ENCODE measurements around the gene BIN1.

The BIN1 gene

DNA sequence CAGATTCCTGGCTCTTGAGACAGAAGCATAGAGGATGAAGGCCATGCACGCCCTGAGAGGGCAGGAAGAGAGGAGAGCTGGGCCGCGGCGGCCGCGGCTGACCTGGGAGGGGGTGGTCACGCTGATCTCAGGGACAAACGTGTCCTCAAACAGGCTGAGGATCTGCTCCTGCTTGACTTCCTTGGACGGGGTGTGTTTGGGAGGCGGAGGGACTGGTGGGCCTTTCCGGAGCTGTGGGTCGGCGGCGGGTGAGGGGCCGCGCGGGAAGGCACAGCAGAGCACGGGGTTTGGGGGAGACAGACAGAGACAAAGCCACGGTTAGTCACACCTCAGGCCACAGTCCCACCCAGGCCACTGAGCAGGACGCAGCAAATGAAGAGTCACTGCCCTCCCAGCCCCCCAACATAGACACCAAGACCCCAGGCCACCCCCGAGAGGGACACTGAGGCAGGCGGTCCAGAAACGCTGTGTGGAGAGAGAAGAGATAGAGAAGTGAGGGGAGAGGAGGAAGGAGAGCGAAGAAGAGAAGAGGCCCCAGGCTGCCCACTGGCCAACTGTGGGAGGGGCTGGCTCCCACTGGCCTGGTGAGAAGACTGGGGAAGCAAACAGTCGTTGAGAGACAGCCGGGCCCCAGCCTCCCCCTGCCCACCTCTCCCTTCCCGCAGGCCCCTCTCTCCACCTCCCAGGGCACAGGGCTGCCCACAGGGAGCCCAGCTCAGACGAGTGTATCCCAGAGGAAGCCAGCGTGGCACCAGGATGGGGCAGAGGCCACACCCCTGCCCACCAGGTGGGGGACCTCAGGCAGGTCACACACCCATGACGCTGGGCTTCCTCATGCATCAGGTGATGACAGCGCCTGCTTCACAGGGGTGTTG lies 49.3 kb downstream of the BIN1 start:
- no peak for DNase-seq

DNA sequence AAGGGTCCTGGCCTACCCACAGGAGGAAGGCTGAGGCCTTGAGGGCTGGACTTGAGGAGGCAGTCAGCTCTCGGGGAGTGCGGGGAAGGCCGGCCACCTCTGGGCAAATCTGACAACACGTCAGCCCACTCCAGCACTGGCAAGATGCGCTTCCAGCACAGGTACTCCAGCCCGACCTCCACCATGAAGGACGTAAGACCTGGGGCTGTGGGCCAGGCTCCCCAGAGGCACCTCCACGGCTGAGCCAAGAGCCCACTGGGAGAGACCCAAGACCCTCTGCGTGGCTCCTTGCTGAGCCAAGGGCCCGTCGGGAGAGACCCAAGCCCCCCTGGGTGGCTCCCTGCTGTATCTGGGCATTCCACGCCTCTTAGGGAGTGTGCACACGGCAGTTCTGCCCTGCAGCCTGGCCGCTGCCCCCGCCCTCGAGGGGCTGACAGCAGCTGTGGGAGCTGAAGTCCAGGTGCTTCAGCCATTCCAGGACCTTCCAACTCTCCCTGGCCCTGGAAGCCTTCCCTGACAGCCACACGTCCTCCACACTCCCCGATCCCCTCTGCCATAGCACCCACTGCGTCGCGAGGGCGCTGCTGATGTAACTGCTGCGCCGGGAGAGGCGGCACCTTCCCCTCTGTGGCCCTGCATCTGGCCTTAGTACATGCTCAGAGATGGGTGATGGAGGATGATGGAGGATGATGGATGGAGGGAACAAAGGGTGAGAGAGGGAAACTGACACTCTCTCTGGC lies 50.2 kb downstream of the BIN1 start:
- no peak for DNase-seq

DNA sequence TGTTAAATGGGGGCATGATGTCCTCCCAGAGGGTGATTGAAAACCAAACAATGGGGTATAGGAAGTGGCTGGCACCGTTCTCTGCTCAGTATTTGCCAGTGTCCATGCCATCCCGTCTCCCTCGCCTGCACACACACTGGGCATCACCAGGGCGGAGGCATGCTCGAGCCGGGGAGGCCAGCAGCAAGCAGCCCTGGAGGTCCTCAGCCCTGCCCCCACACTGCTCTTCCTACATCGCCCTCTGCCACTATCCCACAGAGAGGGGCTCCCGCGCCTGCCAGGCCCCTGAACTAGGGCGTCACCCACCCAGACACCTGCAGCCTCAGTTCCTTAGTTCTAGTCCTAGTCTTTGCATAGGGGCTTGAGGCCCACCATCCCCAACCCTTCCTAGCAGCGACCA lies 50.9 kb downstream of the BIN1 start:
- no peak for DNase-seq

DNA sequence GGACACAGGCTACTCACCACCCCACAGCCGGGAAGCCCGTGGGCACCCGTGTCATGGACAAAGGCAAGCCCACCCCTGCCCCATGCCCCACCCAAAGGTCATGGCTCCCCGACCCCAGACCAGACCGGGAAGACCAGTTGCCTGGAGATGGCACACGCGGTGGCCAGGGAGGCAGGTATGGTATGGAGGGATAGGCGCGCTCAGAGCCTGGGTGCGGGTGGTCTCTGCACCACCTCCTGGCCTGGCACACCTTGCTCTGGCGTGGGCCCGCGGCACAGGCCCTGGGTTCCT lies 51.2 kb downstream of the BIN1 start:
- DNase-seq, result no peak

DNA sequence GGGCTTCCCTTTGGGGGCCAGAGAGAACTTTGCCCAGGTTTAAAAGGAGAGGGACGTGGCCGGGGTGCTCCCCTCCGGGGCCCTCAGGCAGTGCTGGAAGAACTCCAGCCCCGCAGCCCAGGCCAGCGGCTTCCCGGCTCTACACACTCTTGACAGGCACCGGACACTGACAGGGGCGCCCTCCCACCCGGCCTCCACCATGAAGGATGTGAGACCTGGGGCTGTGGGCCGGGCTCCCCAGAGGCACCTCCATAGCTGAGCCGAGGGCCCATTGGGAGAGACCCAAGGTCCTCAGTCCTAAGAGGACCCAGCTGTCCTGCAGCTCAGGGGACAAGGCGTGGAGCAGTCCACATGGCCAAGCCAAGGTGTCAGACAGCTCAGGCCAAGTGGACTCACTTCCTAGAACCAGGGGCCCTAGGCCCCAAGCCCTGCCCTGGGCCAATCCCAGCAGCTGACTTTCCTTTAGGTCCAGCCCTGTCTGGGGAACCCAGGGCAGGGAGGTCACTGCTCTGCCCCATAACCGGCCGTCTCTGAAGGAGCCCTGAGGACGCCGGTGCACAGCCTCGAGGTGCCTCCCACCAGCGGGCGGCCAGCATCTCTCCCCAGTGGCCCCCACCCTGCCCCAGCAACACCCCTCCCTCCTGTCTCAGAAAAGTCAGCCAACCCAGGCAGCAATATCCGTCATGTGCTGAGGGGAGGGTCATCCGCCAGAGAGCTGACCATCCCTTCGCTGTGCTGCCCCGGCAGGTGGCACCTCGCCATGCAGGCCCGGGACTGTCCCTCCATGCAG lies 51.8 kb downstream of the BIN1 start:
- DNase-seq, result no peak

DNA sequence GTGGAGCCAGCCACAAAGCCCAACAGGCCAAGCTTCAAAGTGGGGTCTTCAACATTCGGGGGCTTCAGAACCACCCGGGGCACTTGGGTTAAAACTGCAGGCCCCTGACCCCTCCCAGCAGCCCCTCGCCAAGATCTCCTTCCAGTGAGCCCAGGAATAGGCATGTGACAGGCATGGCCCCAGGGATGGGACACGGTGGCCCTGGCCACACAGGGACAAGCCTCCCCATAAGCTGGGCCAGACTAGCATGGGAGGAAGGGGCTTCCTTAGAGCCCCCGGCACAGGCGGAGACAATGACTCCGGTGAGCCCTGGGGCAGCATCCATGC lies 52.4 kb downstream of the BIN1 start:
- no peak for DNase-seq

DNA sequence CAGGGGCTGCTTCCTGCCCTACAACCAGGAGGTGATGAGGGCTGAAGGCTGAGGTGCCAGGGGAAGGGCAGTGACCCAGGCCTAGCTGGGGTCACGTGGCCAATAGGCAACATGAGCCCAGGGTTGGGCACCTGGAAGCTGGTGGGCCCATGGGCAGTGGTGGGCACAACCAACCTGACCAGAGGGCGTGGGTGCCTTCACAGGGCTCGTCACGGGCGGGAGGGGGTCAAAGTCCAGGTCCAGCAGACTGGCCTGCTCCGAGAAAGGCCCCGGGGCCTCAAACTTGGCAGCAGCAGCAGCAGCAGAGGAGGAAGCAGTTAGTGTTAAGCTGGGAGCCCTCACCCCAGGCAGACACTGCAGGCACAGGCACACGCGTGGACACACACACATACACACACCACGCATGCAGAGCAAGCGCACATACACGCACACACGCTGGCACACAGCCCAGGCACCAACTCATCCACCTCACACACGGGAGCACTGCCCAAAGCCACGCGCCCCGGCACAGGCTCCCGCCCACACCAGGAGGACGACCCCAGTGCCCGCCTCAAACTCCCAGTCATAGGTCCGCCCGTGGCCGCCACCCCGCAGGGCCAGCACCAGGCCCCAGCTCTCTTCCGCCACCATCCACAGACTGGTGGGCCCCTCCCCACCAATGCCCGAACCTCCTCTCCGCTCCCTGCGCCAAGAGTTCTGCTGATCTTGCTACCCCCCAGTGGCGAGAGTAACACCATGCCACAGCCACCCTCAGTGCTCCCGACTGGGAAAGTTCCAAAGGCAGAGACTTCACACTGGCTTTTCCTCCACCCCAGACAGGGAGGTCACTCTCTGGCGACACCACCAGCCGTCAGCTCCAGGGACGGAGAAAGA lies 53.0 kb downstream of the BIN1 start:
- no peak for DNase-seq

DNA sequence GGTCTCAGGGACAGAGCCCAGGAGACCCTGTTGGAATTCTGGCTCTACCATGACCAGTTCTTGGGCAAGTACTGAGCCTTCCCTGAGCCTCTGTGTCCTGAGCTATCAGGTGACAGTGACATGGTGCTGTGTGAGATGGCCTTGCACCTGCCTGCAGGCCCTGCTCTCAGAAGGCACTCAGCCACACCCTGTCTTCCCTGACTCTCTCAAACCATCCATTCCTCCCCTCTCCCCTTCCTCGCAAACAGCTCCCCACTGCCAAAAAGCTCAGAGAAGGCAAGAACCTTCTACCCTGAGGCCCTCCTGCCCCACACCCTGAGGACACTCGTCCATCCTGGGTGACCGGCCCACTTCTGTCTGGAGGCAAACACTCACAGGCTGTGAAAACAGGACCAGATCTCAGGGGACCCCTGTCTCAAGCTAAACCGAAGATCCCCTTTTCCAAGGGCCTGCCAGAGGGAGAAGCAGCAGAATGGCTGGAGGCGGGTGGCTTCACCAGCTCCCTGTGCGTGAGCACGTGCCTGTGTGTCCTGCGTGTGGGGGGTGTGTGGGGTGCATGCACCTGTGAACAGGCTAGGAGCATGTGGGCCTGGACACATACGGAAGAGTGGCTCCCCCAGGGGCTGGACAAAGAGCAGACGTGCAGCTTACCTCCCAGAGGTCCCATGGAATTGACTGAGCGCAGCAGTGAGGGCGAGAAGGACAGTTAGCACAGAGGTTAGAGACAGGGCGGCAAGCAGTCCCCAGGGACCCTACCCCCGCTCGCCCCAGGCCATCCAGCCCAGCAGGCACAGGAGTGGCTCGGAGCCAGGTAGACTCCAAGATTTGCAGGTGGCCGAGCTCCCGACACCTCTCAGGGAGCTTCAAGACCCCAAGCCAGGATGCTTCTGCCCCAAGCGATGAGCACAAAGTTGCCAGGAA lies 53.9 kb downstream of the BIN1 start:
- DNase-seq, result no peak

DNA sequence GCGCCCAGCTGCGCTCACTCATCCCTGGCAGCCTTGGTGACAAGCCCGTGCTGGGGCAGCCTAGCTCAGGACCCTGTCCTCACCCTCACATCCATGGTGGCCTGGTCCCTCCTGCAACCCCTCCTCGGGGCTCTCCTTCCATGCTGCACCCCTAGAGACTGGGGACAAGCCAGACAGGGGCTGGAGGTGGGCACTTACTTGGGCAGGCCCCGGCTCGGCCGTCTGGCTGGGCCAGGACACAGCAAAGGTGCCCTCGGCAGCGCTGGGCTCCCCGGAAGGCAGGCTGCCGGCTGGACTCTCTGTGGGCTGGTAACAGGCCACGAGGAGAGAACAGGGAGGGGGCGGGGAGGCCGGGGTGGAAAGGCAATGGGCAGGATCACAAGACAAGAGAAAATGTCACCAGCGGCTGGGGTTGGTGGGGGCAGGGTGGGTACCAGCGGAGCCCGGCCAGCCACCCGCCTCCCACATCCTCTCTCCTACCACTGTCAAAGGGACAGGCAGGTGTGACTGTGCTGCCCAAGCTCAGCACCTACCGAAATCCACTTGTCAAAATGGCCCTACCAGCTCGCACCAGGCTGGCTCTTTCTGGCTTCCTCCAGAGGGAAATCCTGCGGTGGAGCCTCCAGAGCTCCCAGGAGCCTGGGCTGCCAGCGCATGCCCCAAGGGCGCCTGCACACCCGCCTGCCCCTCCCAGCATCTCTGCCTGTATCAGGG lies 54.7 kb downstream of the BIN1 start:
- no peak for DNase-seq

DNA sequence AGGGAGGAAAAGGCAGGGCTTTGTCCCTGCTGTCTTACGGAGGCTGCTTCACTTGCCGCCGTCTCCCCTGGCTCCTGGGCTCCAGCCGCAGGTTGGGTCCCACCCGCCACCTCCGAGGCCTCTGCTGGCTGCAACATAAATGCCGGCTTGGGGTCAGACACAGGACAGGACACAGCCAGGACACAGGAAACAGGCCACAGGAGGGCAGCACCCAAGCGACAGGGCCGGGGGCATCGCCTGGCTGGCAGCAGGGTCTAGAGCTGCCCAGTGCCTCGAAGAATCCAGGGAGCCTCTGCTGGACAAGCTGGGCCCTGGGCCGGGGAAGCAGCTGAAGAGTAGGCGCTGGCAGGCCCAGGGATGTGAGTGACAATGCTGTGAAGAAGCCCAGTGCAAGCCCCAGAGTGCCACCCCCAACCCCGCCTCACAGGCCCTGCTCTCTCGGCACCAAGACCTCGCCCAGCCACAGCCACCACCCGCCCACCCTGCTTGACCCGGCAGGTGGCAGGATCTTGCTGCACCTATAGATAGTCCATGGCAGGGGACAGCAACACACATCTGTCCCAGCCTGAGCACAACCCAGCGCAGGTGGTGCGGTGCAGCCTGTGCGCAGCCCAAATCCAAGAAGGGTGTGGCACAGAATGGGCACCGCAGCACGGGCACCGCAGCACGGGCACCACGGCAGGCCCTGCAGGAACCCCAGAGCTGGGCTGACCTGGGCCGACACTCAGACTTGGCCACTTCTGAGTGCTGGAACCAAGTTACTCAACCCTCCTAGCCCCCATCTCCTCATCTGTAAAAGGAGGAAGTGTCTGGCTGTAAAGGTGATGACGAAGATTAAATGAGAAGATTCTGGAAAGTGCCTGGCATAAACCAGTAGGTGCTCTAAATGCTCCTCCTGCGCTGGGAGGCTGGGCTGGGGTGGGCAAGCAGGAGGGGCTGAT lies 55.6 kb downstream of the BIN1 start:
- DNase-seq, result no peak

DNA sequence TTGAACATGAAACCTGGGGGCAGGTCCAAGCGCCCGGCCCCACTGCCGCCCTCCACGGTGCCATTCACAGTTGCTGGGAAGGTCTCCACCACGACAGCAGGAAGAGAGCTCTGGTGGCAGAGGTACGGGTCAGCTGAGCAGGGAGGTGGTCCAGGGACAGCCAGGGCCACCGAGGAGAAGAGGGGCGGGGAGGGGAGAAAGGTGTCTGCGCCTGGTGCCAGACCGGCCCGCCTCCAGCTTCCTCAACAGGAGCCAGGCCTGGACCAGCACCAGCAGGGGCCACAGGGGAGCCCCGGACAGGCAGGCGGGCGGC lies 56.2 kb downstream of the BIN1 start:
- DNase-seq, result no peak

DNA sequence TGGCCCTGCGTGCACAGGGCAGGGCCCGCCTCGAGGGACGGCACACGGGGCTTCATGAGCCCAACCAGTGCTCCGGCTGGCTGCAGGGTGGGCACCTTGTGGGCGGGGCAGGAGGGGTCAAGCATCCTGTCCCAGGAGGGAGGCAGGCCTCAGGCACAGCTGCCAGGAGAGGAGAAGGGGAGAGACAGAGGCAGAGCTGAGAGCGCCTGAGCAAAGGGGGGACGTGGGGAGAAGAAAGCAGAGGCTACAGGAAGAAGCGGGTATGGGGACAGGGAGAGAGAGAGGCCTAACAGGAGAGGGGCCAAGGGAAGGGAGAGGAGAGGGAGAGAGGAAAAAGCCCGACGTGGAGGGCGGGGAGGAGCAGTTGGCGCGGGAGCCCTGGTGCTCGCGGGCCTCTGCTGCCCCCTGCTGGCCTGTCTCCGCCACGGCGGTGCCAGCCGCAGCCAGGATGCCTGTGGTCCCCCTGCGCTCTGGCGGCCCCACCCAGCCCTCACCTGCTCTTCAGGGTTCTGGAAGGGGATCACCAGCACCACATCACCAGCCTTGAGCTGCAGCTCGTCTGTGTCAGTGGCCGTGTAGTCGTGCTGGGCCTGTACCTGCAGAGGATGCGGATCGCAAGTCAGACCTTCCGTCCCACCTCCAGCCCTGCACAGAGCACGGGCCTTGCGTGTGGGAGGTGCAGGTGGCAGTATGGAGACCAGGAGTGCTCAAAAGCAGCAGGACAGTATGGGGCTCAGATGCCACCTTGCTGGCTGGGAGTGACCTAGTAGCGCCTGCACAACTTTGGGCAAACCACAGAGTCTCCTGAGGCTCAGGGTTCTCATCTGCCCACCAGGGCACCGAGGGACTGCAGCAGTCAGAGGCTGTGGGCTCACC lies 56.8 kb downstream of the BIN1 start:
- DNase-seq, result peak; percentile 61

DNA sequence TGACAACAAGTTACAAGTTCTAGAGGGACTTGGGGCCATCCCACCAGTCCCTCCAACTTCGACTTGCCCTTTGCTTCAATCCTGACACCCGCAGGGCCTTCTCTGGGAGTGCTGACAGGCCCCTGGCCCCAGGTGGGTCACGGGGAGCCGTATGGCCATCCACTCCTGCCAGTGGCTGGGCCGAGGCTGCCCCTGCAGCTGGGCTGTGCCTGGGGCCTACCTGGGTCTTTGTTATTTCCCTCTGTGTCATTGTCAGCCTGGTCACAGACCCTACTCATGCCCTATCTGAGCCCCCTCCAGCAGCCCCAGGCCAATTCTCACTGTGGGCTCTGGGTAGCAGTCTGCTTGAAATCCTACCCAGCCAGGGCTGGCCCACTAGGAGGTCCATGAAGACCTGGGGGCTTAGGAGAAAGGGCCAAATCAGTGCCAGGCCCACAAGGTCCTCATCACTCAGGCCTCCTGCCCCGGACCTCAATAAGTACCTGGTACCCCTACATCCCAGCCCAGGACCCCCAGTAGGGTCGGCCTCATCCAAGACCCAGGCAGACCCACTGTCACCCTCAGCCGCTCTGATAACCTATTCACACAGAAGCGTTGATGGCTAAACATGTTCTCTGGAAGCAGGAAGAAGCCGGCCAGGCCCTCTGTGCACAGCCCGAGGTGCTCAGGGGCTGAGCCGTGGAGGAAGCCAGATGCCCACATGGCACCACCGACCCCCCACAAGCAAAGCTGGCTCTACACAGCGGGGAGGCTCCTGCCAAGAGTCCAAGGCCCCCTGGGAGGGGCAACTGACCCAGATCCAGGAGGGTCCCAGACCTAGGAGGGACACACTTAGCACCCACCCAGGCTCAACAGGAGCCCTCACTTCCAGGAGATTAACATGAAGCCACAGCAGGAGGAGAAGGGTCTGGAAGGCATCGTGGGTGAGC lies 57.7 kb downstream of the BIN1 start:
- DNase-seq, result no peak

DNA sequence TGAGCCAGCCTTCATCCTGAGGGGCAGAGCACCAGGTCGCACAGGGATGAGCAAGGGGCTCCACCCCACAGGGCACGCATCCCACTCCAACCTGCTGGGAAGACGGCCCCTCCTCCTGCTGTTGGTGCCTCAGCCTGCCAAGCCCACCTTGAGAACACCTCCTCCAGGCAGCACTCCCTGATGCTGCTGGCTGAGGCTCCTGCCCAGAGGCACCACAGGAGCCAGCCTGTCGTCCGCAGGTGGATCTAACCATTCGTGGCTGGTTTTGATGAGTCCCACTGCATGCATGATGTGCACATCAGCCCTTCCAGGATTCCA lies 58.4 kb downstream of the BIN1 start:
- DNase-seq, result no peak

DNA sequence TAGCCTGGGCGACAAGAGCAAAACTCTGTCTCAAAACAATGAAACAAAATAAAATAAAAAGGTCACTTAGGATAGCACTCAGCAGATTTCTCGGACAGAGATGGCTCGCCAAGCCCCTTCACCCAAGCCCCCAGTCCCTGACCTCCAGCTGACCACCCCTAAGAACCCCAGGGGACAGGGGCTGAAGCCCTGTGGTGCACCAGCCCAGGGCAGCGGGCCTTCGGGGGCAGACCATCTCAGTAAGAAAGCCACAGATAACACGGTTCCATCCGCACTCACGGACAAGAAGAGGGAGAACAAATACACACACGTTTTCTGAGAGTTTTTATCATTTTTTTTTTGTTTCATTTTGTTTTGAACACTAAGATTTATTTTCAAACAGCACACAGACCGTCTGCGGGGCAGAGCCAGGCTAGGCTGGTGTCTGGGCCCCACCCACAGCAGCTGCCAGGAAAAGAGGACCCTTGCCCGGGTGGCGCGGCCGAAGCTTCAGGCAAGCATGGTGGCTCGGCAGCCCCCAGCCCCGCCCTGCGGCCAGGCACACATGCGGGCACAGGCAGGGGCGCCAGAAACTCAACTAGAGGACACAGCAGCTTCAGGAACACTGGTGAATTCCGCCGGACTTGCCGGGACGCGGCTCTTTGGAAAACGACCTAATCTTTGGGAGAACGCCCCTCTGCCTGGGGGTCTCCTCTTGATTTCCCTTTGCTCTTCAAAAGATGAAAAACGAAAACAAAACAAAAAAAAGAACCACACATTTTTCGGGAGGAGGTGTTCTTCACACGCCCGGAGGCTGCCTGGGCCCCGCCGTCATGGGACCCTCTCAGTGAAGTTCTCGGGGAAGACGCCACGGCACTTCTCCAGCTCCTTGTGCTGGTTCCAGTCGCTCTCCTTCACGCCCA lies 59.0 kb downstream of the BIN1 start:
- no peak for DNase-seq

DNA sequence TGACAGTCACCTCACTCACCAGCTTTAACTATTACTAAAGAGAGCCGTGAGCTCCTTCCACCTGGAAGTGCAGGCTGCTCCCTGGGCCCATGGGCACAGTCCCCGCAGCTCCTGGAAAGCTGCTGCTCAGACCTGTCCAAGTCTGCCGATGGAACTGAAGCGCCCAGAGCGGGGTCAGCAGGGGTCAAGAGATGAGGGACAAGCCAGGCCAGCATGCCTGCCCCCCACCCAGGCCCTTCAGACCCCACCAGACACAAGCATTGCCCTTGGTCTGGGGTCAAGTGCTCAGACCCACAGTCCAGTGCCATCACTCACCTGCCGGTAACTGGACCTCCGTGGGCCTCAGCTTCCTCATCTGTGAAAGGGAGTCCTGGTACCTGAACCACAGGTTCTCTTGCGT lies 59.9 kb downstream of the BIN1 start:
- DNase-seq, result no peak

DNA sequence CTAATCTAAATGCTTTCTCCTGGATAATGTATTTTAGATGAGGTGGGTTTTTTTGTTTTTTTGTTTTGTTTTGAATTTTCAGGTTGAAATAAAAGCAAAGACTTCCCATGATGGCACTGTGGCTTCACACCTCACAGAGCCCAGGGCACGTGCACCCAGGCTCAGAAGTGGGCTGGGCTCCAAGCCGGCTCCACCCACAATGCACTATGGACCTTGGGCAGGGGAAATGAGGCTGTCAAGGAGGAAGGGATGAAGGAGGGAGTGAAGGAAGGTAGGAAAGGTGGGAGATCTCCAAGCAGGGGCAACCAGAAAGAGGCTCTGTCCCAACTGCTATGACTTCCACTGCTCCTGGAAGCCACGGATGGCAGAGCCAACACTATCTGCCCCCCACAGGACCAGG lies 60.4 kb downstream of the BIN1 start:
- DNase-seq, result no peak
